IPS DF 4.7 (cell line): Measurements from ENCODE around the gene RNF213.
"Not testable (repeated sequence)": the region's sequence is repeated elsewhere in the genome, so short reads cannot be mapped to it uniquely, and the experiment has no call there.

ENCODE experiments used
- DNase-seq: peaks from one replicate; pipeline ENCODE4 v3.0.0-alpha.2; 2013; ENCODE audit warnings: low spot score; ENCODE audit errors: extremely low read depth

Gene RNF213

DNA sequence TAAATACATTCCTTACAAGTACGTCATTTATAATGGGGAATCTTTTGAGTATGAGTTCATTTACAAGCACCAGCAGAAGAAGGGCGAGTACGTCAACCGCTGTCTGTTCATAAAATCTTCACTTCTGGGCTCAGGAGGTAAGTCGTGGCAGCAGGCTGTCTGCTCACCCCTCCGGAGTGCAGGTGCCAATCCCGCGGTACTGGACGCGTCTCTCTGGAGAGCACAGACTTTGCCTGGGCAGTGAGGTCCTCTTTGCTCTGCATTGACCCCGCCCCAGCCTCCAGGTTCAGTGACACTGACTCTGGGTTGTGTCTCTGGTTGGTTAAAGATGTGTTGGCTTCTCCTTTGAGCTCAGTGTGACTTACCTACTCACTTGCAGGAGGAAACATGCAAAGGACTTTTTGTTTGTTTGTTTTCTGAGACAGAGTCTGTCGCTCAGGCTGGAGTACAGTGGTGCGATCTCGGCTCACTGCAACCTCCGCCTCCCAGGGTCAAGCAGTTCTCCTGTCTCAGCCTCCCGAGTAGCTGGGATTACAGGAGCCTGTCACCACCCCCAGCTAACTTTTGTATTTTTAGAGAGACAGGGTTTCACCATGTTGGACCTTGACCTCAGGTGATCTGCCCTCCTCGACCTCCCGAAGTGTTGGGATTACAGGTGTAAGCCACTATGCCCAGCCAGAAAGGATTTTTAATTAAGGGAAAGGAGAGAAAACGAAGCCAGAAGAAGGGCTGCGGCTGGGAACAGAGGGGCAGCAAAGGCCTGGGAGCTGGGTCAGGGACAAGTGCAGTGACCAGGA lies 31.2 kb downstream of the RNF213 start:
- no peak for DNase-seq

DNA sequence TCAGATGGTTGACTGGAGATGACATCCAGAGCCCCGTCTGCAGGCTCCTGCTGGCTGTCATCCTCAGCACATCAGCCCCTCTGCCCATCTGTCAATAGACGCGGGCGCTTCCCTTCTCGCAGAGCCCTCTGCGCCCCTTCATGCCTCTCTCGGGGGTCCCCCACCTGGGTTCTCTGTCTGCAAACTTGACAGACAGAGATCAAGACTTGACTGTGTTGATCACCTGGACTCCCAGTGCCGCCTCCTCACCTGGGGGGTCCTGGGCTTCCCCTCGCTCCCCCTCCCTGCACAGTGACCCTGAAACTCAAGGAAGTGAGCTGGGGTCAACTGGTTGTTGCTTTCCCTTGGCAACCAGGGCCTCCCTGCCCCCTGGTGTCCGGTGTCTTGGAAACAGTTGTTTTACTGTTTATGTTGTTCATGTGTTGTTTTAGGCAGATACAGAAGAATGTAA lies 31.9 kb downstream of the RNF213 start:
- no peak for DNase-seq

DNA sequence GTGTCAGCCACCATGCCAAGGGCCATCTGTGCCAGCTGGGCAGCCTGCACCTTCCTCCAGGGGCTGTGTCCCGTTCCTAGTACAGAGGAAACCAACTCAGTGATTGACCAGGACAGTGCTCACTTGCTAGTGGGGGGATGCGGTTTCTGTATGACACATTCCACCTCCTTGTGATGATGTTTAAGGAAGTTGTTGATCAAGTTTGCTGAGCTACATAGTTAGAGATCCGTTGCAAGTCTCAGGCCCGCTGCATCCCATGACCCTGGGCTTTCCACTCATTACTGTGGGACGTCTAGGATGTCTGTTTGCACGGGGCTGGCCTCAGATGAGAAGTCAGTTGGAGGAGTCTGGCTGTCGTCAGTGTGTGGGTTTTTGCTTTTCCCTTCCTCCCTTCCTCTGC lies 33.6 kb downstream of the RNF213 start:
- DNase-seq: no peak

GRCh38 chr17:80294653-80295052 lies 34.0 kb downstream of the RNF213 start:
- no peak for DNase-seq

DNA sequence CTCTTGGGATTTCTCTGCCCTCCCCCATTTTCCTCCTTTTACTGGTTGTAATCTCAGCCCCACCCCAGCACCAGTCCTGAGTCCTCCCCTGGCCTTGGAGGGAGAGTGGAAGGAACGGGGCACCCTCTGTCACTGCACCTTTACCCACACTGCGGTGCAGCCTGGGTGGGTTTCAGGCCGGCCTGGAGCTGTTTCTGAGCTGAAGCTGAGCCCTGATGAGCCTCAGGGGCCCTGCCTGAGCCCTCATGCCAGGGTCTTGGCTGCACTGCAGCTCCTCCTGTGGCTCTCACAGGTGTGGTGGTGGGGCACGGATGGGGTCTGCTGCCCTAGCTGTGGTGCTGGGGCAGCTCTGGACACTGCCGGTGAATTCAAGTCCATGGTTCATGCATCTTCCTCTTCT lies 34.5 kb downstream of the RNF213 start:
- DNase-seq: no peak

GRCh38 chr17:80295559-80295958 lies 34.9 kb downstream of the RNF213 start:
- DNase-seq: no peak

GRCh38 chr17:80296221-80296620 lies 35.6 kb downstream of the RNF213 start:
- DNase-seq: no peak

GRCh38 chr17:80297996-80298560 lies 37.4 kb downstream of the RNF213 start:
- no peak for DNase-seq

DNA sequence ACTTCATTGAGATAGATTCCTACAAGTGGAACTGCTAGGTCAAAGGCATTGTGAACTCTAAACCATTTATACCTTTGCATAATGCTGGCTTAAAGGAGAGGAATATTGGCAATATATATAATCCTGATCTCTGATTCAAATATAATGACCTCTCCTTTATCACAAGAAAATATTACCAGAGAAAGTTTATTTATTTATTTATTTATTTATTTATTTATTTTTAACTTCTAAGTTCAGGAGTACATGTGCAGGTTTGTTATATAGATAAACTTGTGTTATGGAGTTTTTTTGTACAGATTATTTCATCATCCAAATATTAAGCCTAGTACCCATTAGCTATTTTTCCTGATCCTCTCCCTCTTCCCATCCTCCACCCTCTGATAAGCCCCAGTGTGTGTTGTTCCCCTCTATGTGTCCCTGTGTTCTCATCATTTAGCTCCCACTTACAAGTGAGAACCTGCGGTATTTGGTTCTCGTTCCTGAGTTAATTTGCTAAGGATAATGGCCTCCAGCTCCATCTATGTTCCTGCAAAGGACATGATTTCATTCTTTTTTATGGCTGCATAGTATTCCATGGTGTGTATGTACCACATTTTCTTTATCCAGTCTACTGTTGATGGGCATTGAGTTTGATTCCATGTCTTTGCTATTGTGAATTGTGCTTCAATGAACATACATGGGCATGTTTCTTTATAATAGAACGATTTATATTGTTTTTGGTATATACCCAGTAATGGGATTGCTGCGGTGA lies 38.9 kb downstream of the RNF213 start:
- not testable (repeated sequence) for DNase-seq

GRCh38 chr17:80300756-80301155 lies 40.1 kb downstream of the RNF213 start:
- not testable (repeated sequence) for DNase-seq

DNA sequence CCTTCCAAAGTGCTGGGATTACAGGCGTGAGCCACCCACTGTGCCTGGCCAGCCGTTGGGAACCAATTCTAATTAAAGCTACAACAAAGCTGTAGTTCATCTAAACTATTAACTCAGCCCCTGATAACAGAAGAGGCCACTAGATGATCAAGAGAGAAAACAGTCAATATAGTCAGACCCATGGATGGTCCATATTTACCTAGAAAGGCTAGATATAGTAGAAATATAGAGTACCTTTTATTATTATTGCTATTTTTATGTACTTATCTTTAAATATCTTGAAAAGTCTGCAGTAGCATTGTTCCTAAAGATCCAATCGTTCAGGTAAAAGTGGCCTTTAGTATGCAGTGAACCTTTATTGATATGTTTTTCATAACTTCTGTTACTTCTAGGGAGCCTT lies 43.2 kb downstream of the RNF213 start:
- no peak for DNase-seq

DNA sequence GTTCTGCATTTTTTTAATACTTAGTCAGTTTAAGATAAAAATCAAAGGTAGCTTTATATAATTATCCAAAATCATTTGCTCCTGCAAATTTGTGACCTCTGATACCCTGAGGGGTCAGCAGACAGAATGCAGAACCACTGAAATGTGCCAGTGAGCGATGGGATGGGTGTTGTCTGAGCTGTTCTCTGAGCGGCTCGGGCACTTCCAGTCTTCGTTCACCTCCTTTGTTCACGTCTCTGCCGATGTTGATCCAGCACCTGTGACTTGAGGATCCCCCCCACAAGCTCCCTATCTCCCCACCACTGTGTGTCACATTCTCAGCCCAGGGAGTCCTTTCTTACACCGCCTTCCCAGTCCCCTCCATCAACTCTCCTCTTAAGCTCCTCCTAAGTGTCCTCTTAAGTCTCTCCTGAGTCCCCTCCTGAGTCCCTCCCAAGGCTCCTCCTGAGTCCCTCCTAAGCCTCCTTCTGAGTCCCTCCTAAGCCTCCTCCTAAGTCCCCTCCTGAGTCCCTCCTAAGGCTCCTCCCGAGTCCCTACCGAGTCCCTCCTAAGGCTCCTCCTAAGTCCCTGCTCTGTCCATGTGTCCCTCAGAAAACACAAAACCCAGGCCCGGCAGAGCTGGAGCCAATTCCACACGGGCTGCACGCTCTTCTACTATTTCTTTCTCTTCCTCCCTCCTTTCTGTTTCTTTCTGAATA lies 47.5 kb downstream of the RNF213 start:
- DNase-seq: no peak

DNA sequence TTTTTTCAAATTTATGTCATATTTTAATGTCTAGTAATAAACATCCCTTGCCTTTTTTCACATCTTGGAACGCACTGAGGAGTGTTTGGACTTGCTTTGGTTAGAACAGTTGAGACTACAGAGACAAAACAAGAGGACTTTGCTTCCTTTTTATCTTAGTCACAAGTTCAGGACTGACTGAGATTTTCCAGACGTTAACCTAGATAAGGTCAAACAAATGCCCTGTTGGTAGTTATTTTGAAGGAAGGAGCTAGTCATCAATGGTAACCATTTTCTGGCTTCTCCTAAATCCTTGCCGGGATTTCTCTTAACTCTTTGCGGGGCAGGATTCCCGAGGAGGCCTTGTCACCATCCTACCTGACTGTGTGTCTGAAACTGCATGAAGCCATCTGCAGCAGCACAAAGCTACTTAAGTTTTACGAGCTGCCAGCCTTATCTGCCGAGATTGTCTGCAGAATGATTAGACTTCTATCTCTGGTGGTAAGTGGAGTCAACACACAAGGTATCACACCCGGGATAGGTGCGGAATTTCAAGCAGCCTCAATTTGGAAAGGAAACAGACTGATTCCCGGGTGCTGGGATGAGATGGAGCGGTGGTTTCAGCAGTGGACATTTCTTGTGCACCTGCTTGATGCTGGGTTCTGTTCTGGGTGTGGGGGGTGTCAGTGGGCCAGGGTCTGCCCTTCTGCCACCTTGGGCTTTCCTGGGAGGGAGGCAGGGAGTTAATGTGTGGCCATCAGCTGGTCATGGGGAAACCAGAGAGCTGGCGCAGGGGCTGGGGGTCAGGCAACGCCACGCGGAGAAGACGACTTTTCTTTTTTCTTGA lies 48.3 kb downstream of the RNF213 start:
- DNase-seq: no peak

DNA sequence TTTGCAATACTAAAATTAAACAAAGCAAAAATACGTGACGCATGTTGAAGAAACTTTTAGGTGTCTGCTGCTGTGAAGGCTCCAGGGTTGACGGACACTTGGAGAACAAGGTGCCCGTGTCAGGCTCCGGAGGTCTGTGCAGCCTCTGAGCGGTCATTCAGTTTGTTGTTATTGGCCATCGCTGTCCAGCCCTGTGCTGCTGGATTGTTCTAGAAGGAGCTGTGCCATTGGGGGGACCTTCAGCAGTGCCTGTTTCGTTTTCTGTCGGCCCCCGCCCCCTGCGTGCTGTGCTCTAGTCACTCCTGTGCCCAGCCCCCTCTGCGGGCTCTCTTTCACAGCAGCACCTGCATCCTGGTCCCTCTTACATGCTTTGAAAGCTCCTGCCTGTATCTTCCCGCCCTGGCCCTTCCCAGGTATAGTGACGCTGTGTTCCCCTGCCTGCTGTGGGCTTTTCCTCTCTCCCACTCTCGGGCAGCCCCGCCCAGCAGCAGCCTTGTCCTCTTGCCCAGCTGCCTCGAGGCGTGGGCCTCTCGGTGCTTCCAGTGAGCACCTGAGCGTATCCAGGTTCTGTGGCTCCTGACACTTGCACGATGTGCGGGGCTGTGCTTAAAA lies 50.7 kb downstream of the RNF213 start:
- DNase-seq: no peak

GRCh38 chr17:80312621-80313135 lies 52.0 kb downstream of the RNF213 start:
- no peak for DNase-seq

- DNase-seq: no peak
Observed at GRCh38 chr17:80313160-80313829, 52.6 kb downstream of the RNF213 start.

- not testable (repeated sequence) for DNase-seq
Observed at GRCh38 chr17:80313946-80314345, 53.3 kb downstream of the RNF213 start.

- no peak for DNase-seq
Observed at GRCh38 chr17:80315517-80316182, 55.0 kb downstream of the RNF213 start.

DNA sequence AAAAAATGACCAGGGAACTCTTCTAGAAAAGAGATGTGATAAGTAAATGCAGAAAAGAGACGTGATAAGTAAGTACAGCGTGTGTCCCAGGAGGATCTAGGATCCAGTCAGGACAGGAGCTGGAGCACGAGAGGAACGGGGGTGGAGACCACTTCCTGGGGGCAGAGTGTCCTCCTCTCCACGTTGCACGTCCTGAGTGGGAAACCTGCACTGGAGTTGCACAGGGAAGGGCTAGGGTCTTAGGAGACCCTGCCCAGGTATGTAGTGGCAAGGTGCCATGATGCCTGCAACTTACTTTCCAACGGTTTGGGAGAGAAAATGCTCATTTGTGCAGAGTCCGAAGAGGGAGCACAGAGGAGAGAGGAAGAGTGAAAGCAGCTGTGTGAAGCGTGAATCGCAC lies 55.8 kb downstream of the RNF213 start:
- DNase-seq: no peak
